Middle frontal gyrus (tissue), 1 donor: ENCODE measurements around the gene PHGDH.

Experiments
- DNase-seq: peaks from one replicate; pipeline ENCODE4 v3.0.0-alpha.2; 2015; ENCODE audit warnings: low spot score; ENCODE audit errors: extremely low spot score

PHGDH gene

GRCh38 chr1:119731741-119732430, 20.2 kb downstream of the PHGDH start:
- no peak for DNase-seq

GRCh38 chr1:119732465-119733168, 20.9 kb downstream of the PHGDH start:
- no peak for DNase-seq

GRCh38 chr1:119733754-119734153, 22.0 kb downstream of the PHGDH start:
- DNase-seq: no peak

- DNase-seq: no peak
Observed at GRCh38 chr1:119735217-119735616, 23.5 kb downstream of the PHGDH start.

- no peak for DNase-seq
Observed at GRCh38 chr1:119736649-119737039, 24.9 kb downstream of the PHGDH start.

GRCh38 chr1:119737040-119737682, 25.4 kb downstream of the PHGDH start:
- no peak for DNase-seq

- no peak for DNase-seq
Observed at GRCh38 chr1:119738100-119738720, 26.5 kb downstream of the PHGDH start.

GRCh38 chr1:119739150-119739549, 27.4 kb downstream of the PHGDH start:
- no peak for DNase-seq

- DNase-seq: no peak
Observed at GRCh38 chr1:119740261-119740660, 28.5 kb downstream of the PHGDH start.

- no peak for DNase-seq
Observed at GRCh38 chr1:119740896-119741780, 29.4 kb downstream of the PHGDH start.

- no peak for DNase-seq
Observed at GRCh38 chr1:119742202-119742601, 30.5 kb downstream of the PHGDH start.

- no peak for DNase-seq
Observed at GRCh38 chr1:119742677-119743076, 30.9 kb downstream of the PHGDH start.

GRCh38 chr1:119743308-119743707, 31.6 kb downstream of the PHGDH start:
- DNase-seq: no peak

- peak; percentile 69 for DNase-seq
Observed at GRCh38 chr1:119743776-119744597, 32.3 kb downstream of the PHGDH start.

- DNase-seq: no peak
Observed at GRCh38 chr1:119744598-119744942, 32.8 kb downstream of the PHGDH start.

GRCh38 chr1:119745034-119745433, 33.3 kb downstream of the PHGDH start:
- DNase-seq: no peak

GRCh38 chr1:119747451-119747850, 35.7 kb downstream of the PHGDH start:
- DNase-seq: no peak

- DNase-seq: no peak
Observed at GRCh38 chr1:119748040-119748439, 36.3 kb downstream of the PHGDH start.

- no peak for DNase-seq
Observed at GRCh38 chr1:119752592-119752991, 40.9 kb downstream of the PHGDH start.

- no peak for DNase-seq
Observed at GRCh38 chr1:119758584-119758983, 46.9 kb downstream of the PHGDH start.
